Measurements from ENCODE around the gene LZTFL1. TPM values are rescaled to one million over a fixed set of nuclear protein-coding genes. Genes with fewer than 3 reads are reported as not detected.

LZTFL1 gene, protein sequence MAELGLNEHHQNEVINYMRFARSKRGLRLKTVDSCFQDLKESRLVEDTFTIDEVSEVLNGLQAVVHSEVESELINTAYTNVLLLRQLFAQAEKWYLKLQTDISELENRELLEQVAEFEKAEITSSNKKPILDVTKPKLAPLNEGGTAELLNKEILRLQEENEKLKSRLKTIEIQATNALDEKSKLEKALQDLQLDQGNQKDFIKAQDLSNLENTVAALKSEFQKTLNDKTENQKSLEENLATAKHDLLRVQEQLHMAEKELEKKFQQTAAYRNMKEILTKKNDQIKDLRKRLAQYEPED
- total RNA-seq (10 to 100 TPM; 30.9 to 45.1 TPM), polyA plus RNA-seq (10 to 100 TPM in 1 of 2 donors, 1 to 10 TPM in 1; 7.7 to 13.7 TPM)
- long read RNA-seq, donor 1, full-length matches to known transcripts, result 11 of 11 reads
- long read RNA-seq, donor 1, partial matches to known transcripts, result 0 of 11 reads
- long read RNA-seq, donor 1, other reads (novel, unspliced or antisense), result 0 of 11 reads
- long read RNA-seq, donor 2, full-length matches to known transcripts, result 6 of 6 reads
- long read RNA-seq, donor 2, partial matches to known transcripts, result 0 of 6 reads
- long read RNA-seq, donor 2, other reads (novel, unspliced or antisense), result 0 of 6 reads
- long read RNA-seq, donor 3, full-length matches to known transcripts, result 3 of 3 reads
- long read RNA-seq, donor 3, partial matches to known transcripts, result 0 of 3 reads
- long read RNA-seq, donor 3, other reads (novel, unspliced or antisense), result 0 of 3 reads
- long read RNA-seq, donor 4, full-length matches to known transcripts, result 3 of 3 reads
- long read RNA-seq, donor 4, partial matches to known transcripts, result 0 of 3 reads
- long read RNA-seq, donor 4, other reads (novel, unspliced or antisense), result 0 of 3 reads
- long read RNA-seq, donor 5, full-length matches to known transcripts, result 12 of 12 reads
- long read RNA-seq, donor 5, partial matches to known transcripts, result 0 of 12 reads
- long read RNA-seq, donor 5, other reads (novel, unspliced or antisense), result 0 of 12 reads

DNA sequence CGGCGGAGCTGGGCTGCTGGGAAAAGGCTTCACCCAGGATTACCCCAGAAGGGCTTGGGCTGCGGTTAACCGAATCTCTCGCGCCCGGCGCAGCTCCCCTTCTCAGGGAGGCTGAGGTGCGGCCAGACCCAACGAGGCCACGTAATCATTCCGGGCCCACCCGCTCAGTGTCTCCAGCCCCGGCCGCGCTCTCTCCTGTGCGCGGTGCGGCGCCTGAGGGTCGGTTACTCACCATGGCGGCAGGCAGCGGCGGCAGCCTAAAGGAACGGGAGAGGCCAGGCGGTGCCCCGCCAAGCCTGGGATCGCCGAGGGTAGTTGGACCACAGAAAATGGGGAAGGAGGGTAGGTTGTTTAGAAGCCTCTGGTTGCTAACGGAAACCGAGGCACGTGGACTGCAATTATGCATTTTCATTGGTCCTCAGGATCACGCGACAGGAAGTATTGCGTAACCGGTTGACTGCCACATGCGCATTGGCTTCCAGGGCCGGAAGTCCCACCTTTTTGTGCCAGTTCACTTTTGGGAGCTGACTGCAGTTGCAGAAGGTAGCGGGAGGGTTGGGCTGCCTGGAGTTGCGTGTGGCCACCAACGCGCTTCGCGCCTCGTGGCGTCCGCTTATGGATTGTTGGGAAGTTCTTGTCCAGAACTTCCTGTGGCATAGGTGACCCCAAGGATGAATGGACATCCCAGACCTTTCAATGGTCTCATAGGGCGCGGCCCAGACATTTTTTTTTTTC is at the start of gene LZTFL1:
Gene LZTFL1 (minus strand): TSS at position 363 of the 735 bp plus-strand sequence. CDS start 128 bp downstream, at position 235.
- Histone ChIP-seq H3K27ac (ENCODE audit: low read depth in 1 of 2, low read length in 1 of 2) (peak within 1 kb of the TSS; percentile 61 to 69), H3K27me3 (ENCODE audit: control insufficient read depth in 3 of 3, insufficient read depth in 3 of 3, low read length in 2 of 3) (peaks cover 0 to 12% (median 7%) of the 10 kb centered on the region in 3 donors)
- WGBS, 2 donors, result 3 to 5% methylated on average over 49 of the region's 49 CpGs

DNA sequence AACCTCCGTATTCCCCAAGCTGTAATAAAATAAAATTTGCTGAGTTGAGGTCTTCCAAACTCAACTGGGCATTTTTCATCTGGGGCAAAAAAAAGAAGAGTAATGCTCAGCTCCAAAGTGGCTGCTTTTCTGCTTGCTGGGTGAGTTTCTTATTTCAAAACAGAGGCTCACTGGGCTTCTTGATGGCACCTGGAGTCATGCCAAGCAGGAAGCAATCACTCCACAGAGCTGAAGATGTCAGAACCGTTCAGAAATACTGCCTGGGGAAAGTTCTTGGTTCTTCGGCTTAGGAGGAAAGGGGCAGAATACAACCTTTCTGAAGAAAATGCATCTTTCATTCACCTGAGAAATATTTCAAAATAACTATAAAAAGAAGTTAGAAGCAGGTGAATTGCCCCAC is 48.5 kb upstream of the LZTFL1 start:
- DNase-seq, result peak; percentile 26 to 59 (median 30)
- H3K27ac ChIP-seq (ENCODE audit: low read depth in 1 of 2, low read length in 1 of 2), result no peak overlapping the region
- ATAC-seq (ENCODE audit: insufficient read depth, low FRiP score), result no peak
- H3K9me3 ChIP-seq (ENCODE audit: control insufficient read depth in 4 of 4, insufficient read depth in 3 of 4, low read length in 3 of 4), result no peaks in the 10 kb centered on the region
- H3K4me3 ChIP-seq, result no peak overlapping the region
- 23 to 24% methylated on average over 3 of the region's 3 CpGs for WGBS, 2 donors
- peaks cover 0 to 5% (median 0%) of the 10 kb centered on the region in 5 donors for H3K4me1 ChIP-seq (ENCODE audit: control insufficient read depth in 5 of 5, insufficient read depth in 5 of 5, low read length in 5 of 5)
- no peaks in the 10 kb centered on the region for H3K36me3 ChIP-seq (ENCODE audit: control insufficient read depth in 4 of 4, insufficient read depth in 4 of 4, low read length in 4 of 4)
- TF ChIP-seq, protein P1, sequence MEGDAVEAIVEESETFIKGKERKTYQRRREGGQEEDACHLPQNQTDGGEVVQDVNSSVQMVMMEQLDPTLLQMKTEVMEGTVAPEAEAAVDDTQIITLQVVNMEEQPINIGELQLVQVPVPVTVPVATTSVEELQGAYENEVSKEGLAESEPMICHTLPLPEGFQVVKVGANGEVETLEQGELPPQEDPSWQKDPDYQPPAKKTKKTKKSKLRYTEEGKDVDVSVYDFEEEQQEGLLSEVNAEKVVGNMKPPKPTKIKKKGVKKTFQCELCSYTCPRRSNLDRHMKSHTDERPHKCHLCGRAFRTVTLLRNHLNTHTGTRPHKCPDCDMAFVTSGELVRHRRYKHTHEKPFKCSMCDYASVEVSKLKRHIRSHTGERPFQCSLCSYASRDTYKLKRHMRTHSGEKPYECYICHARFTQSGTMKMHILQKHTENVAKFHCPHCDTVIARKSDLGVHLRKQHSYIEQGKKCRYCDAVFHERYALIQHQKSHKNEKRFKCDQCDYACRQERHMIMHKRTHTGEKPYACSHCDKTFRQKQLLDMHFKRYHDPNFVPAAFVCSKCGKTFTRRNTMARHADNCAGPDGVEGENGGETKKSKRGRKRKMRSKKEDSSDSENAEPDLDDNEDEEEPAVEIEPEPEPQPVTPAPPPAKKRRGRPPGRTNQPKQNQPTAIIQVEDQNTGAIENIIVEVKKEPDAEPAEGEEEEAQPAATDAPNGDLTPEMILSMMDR (IDR thresholded peaks at IDR 0.05; ENCODE audit: control extremely low read depth, extremely low read depth), result no peak
- H3K9ac ChIP-seq (ENCODE audit: insufficient read depth in 1 of 2, low read length in 2 of 2), result no peak overlapping the region
- no peaks in the 10 kb centered on the region for H3K27me3 ChIP-seq (ENCODE audit: control insufficient read depth in 3 of 3, insufficient read depth in 3 of 3, low read length in 2 of 3)

More for the DNA sequence above, at the start of gene LZTFL1:
- Histone ChIP-seq H3K9ac (ENCODE audit: insufficient read depth in 1 of 2, low read length in 2 of 2) (peak within 1 kb of the TSS; percentile 71 to 79), H3K4me1 (ENCODE audit: control insufficient read depth in 5 of 5, insufficient read depth in 5 of 5, low read length in 5 of 5) (peaks cover 0 to 9% (median 3%) of the 10 kb centered on the region in 5 donors), H3K36me3 (ENCODE audit: control insufficient read depth in 4 of 4, insufficient read depth in 4 of 4, low read length in 4 of 4) (peaks cover 0 to 5% (median 2%) of the 10 kb centered on the region in 4 donors), H3K9me3 (ENCODE audit: control insufficient read depth in 4 of 4, insufficient read depth in 3 of 4, low read length in 3 of 4) (no peaks in the 10 kb centered on the region), H3K4me3 (peak within 1 kb of the TSS; percentile 70)
- TF ChIP-seq, protein P1 (IDR thresholded peaks at IDR 0.05; ENCODE audit: control extremely low read depth, extremely low read depth), result no peak
- ATAC-seq (ENCODE audit: insufficient read depth, low FRiP score), result peak; percentile 95
- peak; percentile 97 to 99 (median 98) for DNase-seq

DNA sequence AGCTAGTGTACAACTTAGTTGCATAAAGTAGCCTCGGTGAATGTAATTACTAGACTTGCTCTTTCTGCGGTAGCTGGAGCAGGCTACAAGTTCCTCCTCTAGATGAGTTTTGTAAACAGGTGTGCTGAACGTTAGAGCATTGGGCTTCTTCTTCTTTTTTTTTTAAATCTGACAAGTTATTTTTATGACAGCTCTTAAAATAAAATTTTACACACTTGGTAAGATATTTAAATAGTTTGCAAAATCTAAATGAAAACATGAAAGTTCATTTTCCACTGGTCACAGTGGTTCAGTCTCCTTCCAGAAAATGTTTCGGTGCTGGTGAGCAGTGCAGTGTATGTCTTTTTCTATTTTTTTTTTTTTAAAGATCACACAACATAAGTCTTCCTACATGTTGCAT is 47.4 kb upstream of the LZTFL1 start:
- Histone ChIP-seq H3K4me1 (ENCODE audit: control insufficient read depth in 5 of 5, insufficient read depth in 5 of 5, low read length in 5 of 5) (peaks cover 0 to 5% (median 0%) of the 10 kb centered on the region in 5 donors), H3K27me3 (ENCODE audit: control insufficient read depth in 3 of 3, insufficient read depth in 3 of 3, low read length in 2 of 3) (no peaks in the 10 kb centered on the region), H3K36me3 (ENCODE audit: control insufficient read depth in 4 of 4, insufficient read depth in 4 of 4, low read length in 4 of 4) (no peaks in the 10 kb centered on the region), H3K27ac (ENCODE audit: low read depth in 1 of 2, low read length in 1 of 2) (no peak overlapping the region), H3K9ac (ENCODE audit: insufficient read depth in 1 of 2, low read length in 2 of 2) (no peak overlapping the region), H3K9me3 (ENCODE audit: control insufficient read depth in 4 of 4, insufficient read depth in 3 of 4, low read length in 3 of 4) (no peaks in the 10 kb centered on the region), H3K4me3 (no peak overlapping the region)
- TF ChIP-seq, protein P1 (IDR thresholded peaks at IDR 0.05; ENCODE audit: control extremely low read depth, extremely low read depth), result no peak
- WGBS, 2 donors, result 55 to 69% methylated on average over 4 of the region's 4 CpGs
- ATAC-seq (ENCODE audit: insufficient read depth, low FRiP score) (no peak), DNase-seq (no peak)

Data from lung (tissue), 16 donors.